Fibroblast of lung (primary cell): ENCODE data around the gene ARID4A.

Experiments used
- CTCF ChIP-seq, 2 donors: IDR thresholded peaks in 1 of 2; conservative IDR thresholded peaks in 1 of 2; 1 replicate in 1 of 2; 2 replicates in 1 of 2; pipeline ENCODE4 v1.5.1; 2011 to 2012; ENCODE audit warnings: low read length in 2 of 2, control low read depth in 1 of 2, inconsistent platforms in 1 of 2, low read depth in 1 of 2, mild to moderate bottlenecking in 1 of 2
- EZH2 ChIP-seq: IDR thresholded peaks from 2 replicates; pipeline ENCODE4 v1.5.1; 2012; ENCODE audit warnings: low read length, control low read depth, mild to moderate bottlenecking; ENCODE audit errors: missing control alignments

DNA sequence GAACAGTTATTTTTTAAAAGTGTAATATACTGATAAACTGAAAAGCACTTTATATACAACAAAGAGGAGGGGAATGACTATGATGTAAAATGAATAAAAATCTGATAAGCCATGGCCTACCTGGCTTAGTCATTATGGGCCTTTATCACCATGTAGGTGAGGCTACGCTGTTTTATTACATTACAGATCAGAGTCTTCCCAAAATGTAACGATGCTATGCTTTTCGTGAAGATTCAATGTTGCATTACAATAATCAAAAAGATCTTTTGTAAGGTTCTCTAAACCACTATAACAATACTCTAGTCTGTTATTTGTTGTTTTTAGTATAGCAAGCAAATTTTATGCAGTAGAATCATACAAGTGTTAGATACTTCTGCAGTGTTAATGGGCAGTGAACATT, 34.2 kb downstream of the ARID4A start:
- TF ChIP-seq CTCF (conservative IDR thresholded peaks at IDR 0.05 in 1 of 2, IDR thresholded peaks at IDR 0.05 in 1 of 2; ENCODE audit: low read depth in 1 of 2, low read length in 2 of 2): no peak
- TF ChIP-seq EZH2: no peak
